Mesenchymal stem cell (in vitro differentiated cells and primary cell): Measurements from ENCODE around the gene DZIP1L.
A peak's percentile ranks its signal among the peaks of the same experiment; 100 is the strongest.

ENCODE experiments used
- DNase-seq: peaks from one replicate; pipeline ENCODE4 v3.0.0-alpha.2; 2013
- H2AFZ ChIP-seq: one replicate; pipeline ENCODE4 v1.6.1; 2013; ENCODE audit warnings: low read depth, mild to moderate bottlenecking, control low read depth, inconsistent platforms, low read length, moderate library complexity
- H2AK5ac ChIP-seq: 2 replicates; pipeline ENCODE4 v1.6.1; 2013; ENCODE audit warnings: low read length, moderate library complexity, mild to moderate bottlenecking, inconsistent platforms; ENCODE audit not compliant: severe bottlenecking
- H2BK120ac ChIP-seq: one replicate; pipeline ENCODE4 v1.6.1; 2013; ENCODE audit warnings: low read depth, mild to moderate bottlenecking, inconsistent platforms, low read length, moderate library complexity
- H2BK12ac ChIP-seq, 2 experiments: one replicate each; pipeline ENCODE4 v1.6.1; 2013; ENCODE audit warnings: inconsistent platforms in 2 of 2, low read length in 2 of 2, mild to moderate bottlenecking in 2 of 2, moderate library complexity in 2 of 2, control low read depth in 1 of 2
- H2BK15ac ChIP-seq: one replicate; pipeline ENCODE4 v1.6.1; 2013; ENCODE audit warnings: mild to moderate bottlenecking, low read depth, inconsistent platforms; ENCODE audit not compliant: poor library complexity, severe bottlenecking
- H2BK5ac ChIP-seq: 2 replicates; pipeline ENCODE4 v1.6.1; 2013; ENCODE audit warnings: low read depth, mild to moderate bottlenecking, low read length, control low read depth, inconsistent platforms; ENCODE audit not compliant: poor library complexity, severe bottlenecking
- H3K14ac ChIP-seq, 2 experiments: one replicate each; pipeline ENCODE4 v1.6.1; 2013; ENCODE audit warnings: inconsistent platforms in 2 of 2, low read length in 2 of 2, control low read depth in 1 of 2, mild to moderate bottlenecking in 1 of 2, moderate library complexity in 1 of 2
- H3K18ac ChIP-seq, 2 experiments: one replicate each; pipeline ENCODE4 v1.6.1; 2013; ENCODE audit warnings: inconsistent platforms in 2 of 2, low read length in 2 of 2, control low read depth in 1 of 2, low read depth in 1 of 2, mild to moderate bottlenecking in 1 of 2
- H3K23ac ChIP-seq, 2 experiments: one replicate each; pipeline ENCODE4 v1.6.1; 2013; ENCODE audit warnings: inconsistent platforms in 2 of 2, low read length in 2 of 2, mild to moderate bottlenecking in 2 of 2, moderate library complexity in 2 of 2, control low read depth in 1 of 2
- H3K27ac ChIP-seq: 2 replicates; pipeline ENCODE4 v1.5.1; 2013; ENCODE audit warnings: mild to moderate bottlenecking, moderate library complexity, low read length, control low read depth, inconsistent platforms; ENCODE audit not compliant: poor library complexity, severe bottlenecking
- H3K27me3 ChIP-seq, 2 experiments: 2 replicates each; pipeline versions ENCODE4 v1.6.1 to v1.7.0; 2013; ENCODE audit warnings: low read length in 2 of 2, mild to moderate bottlenecking in 2 of 2, moderate library complexity in 2 of 2, control low read depth in 1 of 2, inconsistent platforms in 1 of 2; ENCODE audit not compliant: control insufficient read depth in 1 of 2, insufficient read depth in 1 of 2
- H3K36me3 ChIP-seq, 2 experiments: 2 replicates each; pipeline versions ENCODE4 v1.6.1 to v1.7.0; 2013; ENCODE audit warnings: low read length in 2 of 2, control low read depth in 1 of 2, inconsistent platforms in 1 of 2, low read depth in 1 of 2, mild to moderate bottlenecking in 1 of 2; ENCODE audit not compliant: insufficient read depth in 2 of 2, control insufficient read depth in 1 of 2
- H3K4ac ChIP-seq, 2 experiments: one replicate each; pipeline ENCODE4 v1.6.1; 2013; ENCODE audit warnings: inconsistent platforms in 2 of 2, low read length in 2 of 2, mild to moderate bottlenecking in 2 of 2, moderate library complexity in 2 of 2, control low read depth in 1 of 2, low read depth in 1 of 2
- H3K4me1 ChIP-seq: 2 replicates; pipeline ENCODE4 v1.6.1; 2013; ENCODE audit warnings: low read depth, low read length, control low read depth; ENCODE audit not compliant: control insufficient read depth, insufficient read depth
- H3K4me2 ChIP-seq: 2 replicates; pipeline ENCODE4 v1.6.1; 2013; ENCODE audit warnings: low read length, mild to moderate bottlenecking, inconsistent platforms; ENCODE audit not compliant: poor library complexity, severe bottlenecking
- H3K4me3 ChIP-seq, 2 experiments: 2 replicates each; pipeline versions ENCODE4 v1.5.1 to v1.7.0; 2013; ENCODE audit warnings: low read length in 2 of 2, mild to moderate bottlenecking in 2 of 2, control low read depth in 1 of 2, low read depth in 1 of 2; ENCODE audit not compliant: insufficient read depth in 1 of 2
- H3K79me1 ChIP-seq: replicated peaks from 2 replicates; pipeline ENCODE4 v1.6.1; 2013; ENCODE audit warnings: mild to moderate bottlenecking, control low read depth, low read length, inconsistent platforms; ENCODE audit not compliant: poor library complexity, severe bottlenecking
- H3K9ac ChIP-seq: 2 replicates; pipeline ENCODE4 v1.7.0; 2013; ENCODE audit warnings: mild to moderate bottlenecking, low read length, moderate library complexity
- H3K9me3 ChIP-seq: 2 replicates; pipeline ENCODE4 v1.7.0; 2013; ENCODE audit warnings: mild to moderate bottlenecking, low read length; ENCODE audit not compliant: control insufficient read depth
- H4K8ac ChIP-seq: one replicate; pipeline ENCODE4 v1.6.1; 2013; ENCODE audit warnings: inconsistent platforms, mild to moderate bottlenecking, low read length, moderate library complexity
- H4K91ac ChIP-seq: one replicate; pipeline ENCODE4 v1.6.1; 2013; ENCODE audit warnings: mild to moderate bottlenecking, low read length, inconsistent platforms
- WGBS: methylation state at CpG from one replicate; pipeline ENCODE4 v1.1.7; 2013; ENCODE audit warnings: mixed read lengths; 5-methylcytosine and 5-hydroxymethylcytosine counted together

Gene DZIP1L

DNA sequence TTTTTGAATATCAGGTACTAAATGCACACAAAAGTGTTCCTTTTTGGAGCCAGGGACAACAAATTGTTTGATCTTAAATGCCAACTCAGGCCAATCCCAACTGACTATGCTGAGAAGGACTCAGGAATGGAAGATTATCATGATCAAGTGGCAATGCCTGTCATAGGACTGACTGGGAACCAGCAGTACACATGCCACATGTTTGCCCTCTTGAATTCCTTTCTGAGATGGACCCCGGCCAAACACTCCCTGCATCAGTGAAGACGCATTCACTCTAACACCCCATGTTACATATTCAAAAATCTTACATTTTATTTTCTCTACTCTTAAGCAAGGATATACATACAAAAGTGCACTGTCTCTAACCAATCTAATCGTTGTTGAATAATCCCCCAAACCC lies 69.3 kb downstream of the DZIP1L start:
- H3K4me2 ChIP-seq, result no peak overlapping the region
- H3K18ac ChIP-seq, result no peak overlapping the region
- no peak overlapping the region for H3K23ac ChIP-seq
- no peaks in the 10 kb centered on the region for H3K9me3 ChIP-seq
- no peak overlapping the region for H3K4me3 ChIP-seq
- H2BK5ac ChIP-seq, result no peak overlapping the region
- 95% methylated on average over 3 of the region's 3 CpGs for WGBS
- peaks cover 4% of the 10 kb centered on the region for H3K4me1 ChIP-seq
- H4K91ac ChIP-seq, result no peak overlapping the region
- no peak overlapping the region for H2BK120ac ChIP-seq
- no peak overlapping the region for H4K8ac ChIP-seq
- H3K27ac ChIP-seq, result no peak overlapping the region
- no peak overlapping the region for H3K14ac ChIP-seq
- no peak overlapping the region for H2BK15ac ChIP-seq
- no peaks in the 10 kb centered on the region for H3K79me1 ChIP-seq
- no peak overlapping the region for H2BK12ac ChIP-seq
- no peak overlapping the region for H3K4ac ChIP-seq
- peaks cover 10 to 13% of the 10 kb centered on the region in 2 experiments for H3K36me3 ChIP-seq
- H2AK5ac ChIP-seq, result no peak overlapping the region
- DNase-seq, result no peak
- no peak overlapping the region for H3K9ac ChIP-seq
- H3K27me3 ChIP-seq, result no peaks in the 10 kb centered on the region
- no peak overlapping the region for H2AFZ ChIP-seq

DNA sequence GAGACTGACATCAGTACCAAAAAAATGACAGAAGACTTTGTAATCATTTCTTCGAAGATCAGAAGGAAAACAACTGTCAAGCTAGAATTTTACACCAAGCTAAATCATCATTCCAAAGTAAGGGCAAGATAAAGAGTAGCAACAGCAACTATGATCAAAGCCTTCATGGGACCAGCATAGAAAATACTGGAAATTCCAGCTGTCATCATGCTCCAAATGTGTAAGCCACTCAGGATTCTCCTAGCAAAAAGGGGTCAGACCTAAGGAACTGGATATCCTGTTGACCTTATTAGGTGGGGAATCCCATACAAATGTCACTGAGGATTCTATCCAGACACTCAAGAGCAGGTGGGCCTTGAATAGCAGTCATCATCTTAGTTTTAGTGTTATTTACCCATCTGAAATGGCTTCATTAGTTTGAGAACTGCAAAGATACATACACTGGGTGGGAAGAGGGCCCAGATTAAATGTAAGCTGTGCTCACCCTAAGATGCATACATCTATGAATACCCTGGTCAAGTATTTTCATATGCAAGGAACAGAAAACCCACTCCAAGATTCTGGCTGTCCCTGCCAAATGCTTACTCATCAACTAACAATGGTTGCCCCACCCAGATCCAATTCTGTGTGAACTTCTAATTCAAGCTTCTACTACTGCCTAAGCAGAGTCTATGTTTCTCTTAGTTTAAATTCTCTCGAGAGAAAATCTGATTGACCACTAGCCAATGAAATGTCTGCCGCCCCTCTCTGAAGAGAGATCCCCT lies 72.0 kb downstream of the DZIP1L start:
- Histone ChIP-seq H3K14ac (no peak overlapping the region), H2BK5ac (no peak overlapping the region), H2BK15ac (no peak overlapping the region), H4K8ac (no peak overlapping the region), H4K91ac (no peak overlapping the region), H3K4me3 (peak overlapping the region in 1 of 2 experiments; percentile 20), H3K27ac (no peak overlapping the region), H3K18ac (no peak overlapping the region), H3K9ac (no peak overlapping the region), H3K79me1 (no peaks in the 10 kb centered on the region), H3K9me3 (no peaks in the 10 kb centered on the region), H3K23ac (no peak overlapping the region), H3K36me3 (peaks cover under 1 to 8% of the 10 kb centered on the region in 2 experiments), H3K27me3 (no peaks in the 10 kb centered on the region), H2BK12ac (no peak overlapping the region), H3K4me2 (no peak overlapping the region), H2BK120ac (no peak overlapping the region), H3K4me1 (no peaks in the 10 kb centered on the region), H2AK5ac (no peak overlapping the region), H2AFZ (no peak overlapping the region), H3K4ac (no peak overlapping the region)
- 92% methylated on average over 3 of the region's 3 CpGs for WGBS
- peak; percentile 32 for DNase-seq

- no peak overlapping the region for H2BK15ac ChIP-seq
- peaks cover 0 to 6% of the 10 kb centered on the region in 2 experiments for H3K36me3 ChIP-seq
- H3K27me3 ChIP-seq, result no peaks in the 10 kb centered on the region
- no peaks in the 10 kb centered on the region for H3K4me1 ChIP-seq
- H2AK5ac ChIP-seq, result no peak overlapping the region
- H3K9ac ChIP-seq, result peak overlapping the region; percentile 16
- no peak overlapping the region for H3K4ac ChIP-seq
- H2BK5ac ChIP-seq, result no peak overlapping the region
- H3K79me1 ChIP-seq, result no peaks in the 10 kb centered on the region
- no peak overlapping the region for H2BK120ac ChIP-seq
- no peaks in the 10 kb centered on the region for H3K9me3 ChIP-seq
- no peak overlapping the region for H3K23ac ChIP-seq
- peak; percentile 66 for DNase-seq
- no peak overlapping the region for H3K4me2 ChIP-seq
- no peak overlapping the region for H2BK12ac ChIP-seq
- H2AFZ ChIP-seq, result no peak overlapping the region
- H3K27ac ChIP-seq, result no peak overlapping the region
- no peak overlapping the region for H3K14ac ChIP-seq
- peak overlapping the region in 1 of 2 experiments; percentile 21 for H3K18ac ChIP-seq
- no peak overlapping the region for H4K91ac ChIP-seq
- no peak overlapping the region for H3K4me3 ChIP-seq
- H4K8ac ChIP-seq, result no peak overlapping the region
- WGBS, result 35% methylated on average over 2 of the region's 2 CpGs
These were observed 73.4 kb downstream of the DZIP1L start for GRCh38 chr3:138042043-138042442.

GRCh38 chr3:138038725-138039462 lies 76.5 kb downstream of the DZIP1L start:
- Histone ChIP-seq H3K4ac (no peak overlapping the region), H2AFZ (no peak overlapping the region), H2BK15ac (no peak overlapping the region), H3K18ac (no peak overlapping the region), H2BK12ac (no peak overlapping the region), H3K27ac (no peak overlapping the region), H3K36me3 (peaks cover 0 to 5% of the 10 kb centered on the region in 2 experiments), H3K14ac (no peak overlapping the region), H2BK120ac (no peak overlapping the region), H2BK5ac (no peak overlapping the region), H4K8ac (no peak overlapping the region), H2AK5ac (no peak overlapping the region), H3K27me3 (no peaks in the 10 kb centered on the region), H3K9ac (no peak overlapping the region), H3K4me2 (no peak overlapping the region), H3K79me1 (no peaks in the 10 kb centered on the region), H3K4me3 (no peak overlapping the region), H4K91ac (no peak overlapping the region), H3K4me1 (no peaks in the 10 kb centered on the region), H3K9me3 (no peaks in the 10 kb centered on the region), H3K23ac (no peak overlapping the region)
- 75% methylated on average over 3 of the region's 4 CpGs for WGBS
- no peak for DNase-seq
